ENCODE measurements around the gene MBNL2.

MBNL2 gene

GRCh38 chr13:97238432-97238831 lies 16.3 kb downstream of the MBNL2 start:
- DNase-seq, result no peak
- POLR2A ChIA-PET, result no interaction called here
- Histone ChIP-seq H3K9me3 (ENCODE audit: control extremely low read depth in 1 of 5, control insufficient read depth in 4 of 5, insufficient read depth in 2 of 5, low read depth in 1 of 5, low read length in 4 of 5) (no peaks in the 10 kb centered on the region), H3K4me1 (ENCODE audit: control extremely low read depth in 1 of 4, control insufficient read depth in 4 of 4, insufficient read depth in 4 of 4, low read length in 3 of 4) (peaks cover 0 to 13% (median 3%) of the 10 kb centered on the region in 4 experiments), H3K27me3 (replicated peaks in 2 of 5; ENCODE audit: control insufficient read depth in 4 of 5, insufficient read depth in 5 of 5, low read length in 4 of 5) (no peaks in the 10 kb centered on the region), H3K4me3 (ENCODE audit: control insufficient read depth in 1 of 7, extremely low read depth in 1 of 7, insufficient read depth in 4 of 7, low read depth in 2 of 7, low read length in 6 of 7) (no peak overlapping the region), H3K36me3 (ENCODE audit: control insufficient read depth in 4 of 4, insufficient read depth in 4 of 4, low read length in 3 of 4) (peaks cover 0 to 7% (median 3%) of the 10 kb centered on the region in 4 experiments), H3K27ac (ENCODE audit: insufficient read depth in 1 of 2, low read depth in 1 of 2, low read length in 2 of 2, poor library complexity in 1 of 2, severe bottlenecking in 2 of 2) (no peak overlapping the region)
- WGBS (ENCODE audit: insufficient coverage), result 97% methylated on average over 5 of the region's 5 CpGs
- CTCF ChIA-PET, result interaction anchor here (0.6 to 1.5 kb wide), 2 partner anchors 9 to 10 kb away, joined by 3 to 6 read pairs; no protein-coding TSS in a partner anchor

GRCh38 chr13:97238883-97239282 lies 16.8 kb downstream of the MBNL2 start:
- peaks cover 0 to 7% (median 3%) of the 10 kb centered on the region in 4 experiments for H3K36me3 ChIP-seq (ENCODE audit: control insufficient read depth in 4 of 4, insufficient read depth in 4 of 4, low read length in 3 of 4)
- H3K9me3 ChIP-seq (ENCODE audit: control extremely low read depth in 1 of 5, control insufficient read depth in 4 of 5, insufficient read depth in 2 of 5, low read depth in 1 of 5, low read length in 4 of 5), result no peaks in the 10 kb centered on the region
- H3K4me3 ChIP-seq (ENCODE audit: control insufficient read depth in 1 of 7, extremely low read depth in 1 of 7, insufficient read depth in 4 of 7, low read depth in 2 of 7, low read length in 6 of 7), result no peak overlapping the region
- no peak for DNase-seq
- WGBS (ENCODE audit: insufficient coverage), result 100% methylated on average over 4 of the region's 4 CpGs
- CTCF ChIA-PET, result interaction anchor here (0.7 to 2.2 kb wide), 5 partner anchors 8 to 128 kb away, joined by 3 to 9 read pairs (median 6); no protein-coding TSS in a partner anchor
- peaks cover 0 to 13% (median 3%) of the 10 kb centered on the region in 4 experiments for H3K4me1 ChIP-seq (ENCODE audit: control extremely low read depth in 1 of 4, control insufficient read depth in 4 of 4, insufficient read depth in 4 of 4, low read length in 3 of 4)
- H3K27ac ChIP-seq (ENCODE audit: insufficient read depth in 1 of 2, low read depth in 1 of 2, low read length in 2 of 2, poor library complexity in 1 of 2, severe bottlenecking in 2 of 2), result no peak overlapping the region
- POLR2A ChIA-PET, result no interaction called here
- H3K27me3 ChIP-seq (replicated peaks in 2 of 5; ENCODE audit: control insufficient read depth in 4 of 5, insufficient read depth in 5 of 5, low read length in 4 of 5), result no peaks in the 10 kb centered on the region

GRCh38 chr13:97239306-97239705 lies 17.2 kb downstream of the MBNL2 start:
- Histone ChIP-seq H3K36me3 (ENCODE audit: control insufficient read depth in 4 of 4, insufficient read depth in 4 of 4, low read length in 3 of 4) (peaks cover 0 to 7% (median 3%) of the 10 kb centered on the region in 4 experiments), H3K27ac (ENCODE audit: insufficient read depth in 1 of 2, low read depth in 1 of 2, low read length in 2 of 2, poor library complexity in 1 of 2, severe bottlenecking in 2 of 2) (no peak overlapping the region), H3K27me3 (replicated peaks in 2 of 5; ENCODE audit: control insufficient read depth in 4 of 5, insufficient read depth in 5 of 5, low read length in 4 of 5) (no peaks in the 10 kb centered on the region), H3K4me3 (ENCODE audit: control insufficient read depth in 1 of 7, extremely low read depth in 1 of 7, insufficient read depth in 4 of 7, low read depth in 2 of 7, low read length in 6 of 7) (no peak overlapping the region), H3K9me3 (ENCODE audit: control extremely low read depth in 1 of 5, control insufficient read depth in 4 of 5, insufficient read depth in 2 of 5, low read depth in 1 of 5, low read length in 4 of 5) (no peaks in the 10 kb centered on the region), H3K4me1 (ENCODE audit: control extremely low read depth in 1 of 4, control insufficient read depth in 4 of 4, insufficient read depth in 4 of 4, low read length in 3 of 4) (peaks cover 0 to 13% (median 3%) of the 10 kb centered on the region in 4 experiments)
- DNase-seq, result no peak
- ChIA-PET POLR2A (no interaction called here), CTCF (interaction anchor here (0.5 to 2.2 kb wide), 7 partner anchors 9 to 128 kb away, joined by 3 to 9 read pairs (median 3); partner anchors contain the start of gene MBNL2)
- WGBS (ENCODE audit: insufficient coverage), result no CpG with 5 or more reads among the region's 1 CpG

DNA sequence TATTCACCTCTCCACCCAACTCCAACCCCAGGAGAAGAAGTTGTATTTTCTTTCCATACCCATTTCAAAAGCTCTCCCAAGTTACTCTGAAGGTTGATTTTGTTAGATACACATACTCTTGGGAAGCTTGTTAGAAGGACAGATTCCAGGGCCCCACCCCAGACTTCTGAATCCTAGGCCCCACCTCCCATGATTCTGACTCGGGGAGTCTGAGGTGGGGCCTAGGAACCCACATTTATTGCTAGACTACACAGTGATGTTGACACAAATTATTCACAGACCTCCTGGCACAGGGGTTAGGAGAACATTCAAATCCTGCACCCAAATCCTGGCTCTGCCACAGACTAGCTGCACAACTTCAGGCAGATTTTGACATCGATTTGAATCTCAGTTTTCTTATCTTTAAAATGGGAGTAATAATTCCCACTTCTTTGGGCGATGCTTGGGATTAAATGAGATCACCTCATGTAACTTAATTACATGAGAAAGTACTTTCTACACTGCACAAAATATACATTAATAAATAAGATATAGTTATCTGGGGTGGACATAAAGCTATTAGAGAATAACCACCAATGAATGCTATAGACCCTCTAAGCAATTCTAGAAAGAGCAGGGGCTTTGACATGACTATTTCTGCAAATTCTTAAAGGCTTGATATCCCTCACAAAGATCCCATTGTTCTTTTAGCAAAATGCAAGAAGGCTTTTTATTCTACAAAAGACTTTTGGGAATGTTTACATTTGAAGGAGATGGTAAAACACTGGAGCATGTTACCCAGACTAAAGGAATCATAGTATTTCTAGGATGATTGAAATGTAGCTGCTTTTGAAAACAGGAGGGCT lies 18.0 kb downstream of the MBNL2 start:
- Histone ChIP-seq H3K9me3 (ENCODE audit: control extremely low read depth in 1 of 5, control insufficient read depth in 4 of 5, insufficient read depth in 2 of 5, low read depth in 1 of 5, low read length in 4 of 5) (no peaks in the 10 kb centered on the region), H3K27ac (ENCODE audit: insufficient read depth in 1 of 2, low read depth in 1 of 2, low read length in 2 of 2, poor library complexity in 1 of 2, severe bottlenecking in 2 of 2) (no peak overlapping the region), H3K4me3 (ENCODE audit: control insufficient read depth in 1 of 7, extremely low read depth in 1 of 7, insufficient read depth in 4 of 7, low read depth in 2 of 7, low read length in 6 of 7) (no peak overlapping the region), H3K4me1 (ENCODE audit: control extremely low read depth in 1 of 4, control insufficient read depth in 4 of 4, insufficient read depth in 4 of 4, low read length in 3 of 4) (peaks cover 0 to 13% (median 3%) of the 10 kb centered on the region in 4 experiments), H3K27me3 (replicated peaks in 2 of 5; ENCODE audit: control insufficient read depth in 4 of 5, insufficient read depth in 5 of 5, low read length in 4 of 5) (no peaks in the 10 kb centered on the region), H3K36me3 (ENCODE audit: control insufficient read depth in 4 of 4, insufficient read depth in 4 of 4, low read length in 3 of 4) (peaks cover 0 to 3% (median under 1%) of the 10 kb centered on the region in 4 experiments)
- ChIA-PET POLR2A (no interaction called here), CTCF (interaction anchor here (0.5 to 2.2 kb wide), 8 partner anchors 10 to 127 kb away, joined by 3 to 9 read pairs (median 3); partner anchors contain the start of gene MBNL2)
- WGBS (ENCODE audit: insufficient coverage), result 100% methylated on average over 1 of the region's 3 CpGs
- no peak for DNase-seq

GRCh38 chr13:97240788-97241734 lies 18.9 kb downstream of the MBNL2 start:
- WGBS (ENCODE audit: insufficient coverage), result 94% methylated on average over 7 of the region's 8 CpGs
- POLR2A ChIA-PET, result interaction anchor here (0.6 kb wide), 1 partner anchor 8 kb away, joined by 4 read pairs; no protein-coding TSS in a partner anchor

GRCh38 chr13:97241761-97242160 lies 19.6 kb downstream of the MBNL2 start:
- WGBS (ENCODE audit: insufficient coverage), result no CpG with 5 or more reads among the region's 5 CpGs
- peaks cover 0 to 13% (median 3%) of the 10 kb centered on the region in 4 experiments for H3K4me1 ChIP-seq (ENCODE audit: control extremely low read depth in 1 of 4, control insufficient read depth in 4 of 4, insufficient read depth in 4 of 4, low read length in 3 of 4)
- H3K27ac ChIP-seq (ENCODE audit: insufficient read depth in 1 of 2, low read depth in 1 of 2, low read length in 2 of 2, poor library complexity in 1 of 2, severe bottlenecking in 2 of 2), result no peak overlapping the region
- no peaks in the 10 kb centered on the region for H3K9me3 ChIP-seq (ENCODE audit: control extremely low read depth in 1 of 5, control insufficient read depth in 4 of 5, insufficient read depth in 2 of 5, low read depth in 1 of 5, low read length in 4 of 5)
- ChIA-PET POLR2A (interaction anchor here (0.6 kb wide), 1 partner anchor 9 kb away, joined by 4 read pairs; no protein-coding TSS in a partner anchor), CTCF (interaction anchor here (0.9 to 1.2 kb wide), 2 partner anchors 14 to 147 kb away, joined by 3 read pairs; no protein-coding TSS in a partner anchor)
- peaks cover 0 to 3% (median under 1%) of the 10 kb centered on the region in 4 experiments for H3K36me3 ChIP-seq (ENCODE audit: control insufficient read depth in 4 of 4, insufficient read depth in 4 of 4, low read length in 3 of 4)
- H3K27me3 ChIP-seq (replicated peaks in 2 of 5; ENCODE audit: control insufficient read depth in 4 of 5, insufficient read depth in 5 of 5, low read length in 4 of 5), result no peaks in the 10 kb centered on the region
- no peak overlapping the region for H3K4me3 ChIP-seq (ENCODE audit: control insufficient read depth in 1 of 7, extremely low read depth in 1 of 7, insufficient read depth in 4 of 7, low read depth in 2 of 7, low read length in 6 of 7)
- peak in 1 of 3 donors; percentile 19 for DNase-seq

More at GRCh38 chr13:97240788-97241734, 18.9 kb downstream of the MBNL2 start:
- Histone ChIP-seq H3K36me3 (ENCODE audit: control insufficient read depth in 4 of 4, insufficient read depth in 4 of 4, low read length in 3 of 4) (peaks cover 0 to 3% (median under 1%) of the 10 kb centered on the region in 4 experiments), H3K27me3 (replicated peaks in 2 of 5; ENCODE audit: control insufficient read depth in 4 of 5, insufficient read depth in 5 of 5, low read length in 4 of 5) (no peaks in the 10 kb centered on the region), H3K4me1 (ENCODE audit: control extremely low read depth in 1 of 4, control insufficient read depth in 4 of 4, insufficient read depth in 4 of 4, low read length in 3 of 4) (peaks cover 0 to 13% (median 3%) of the 10 kb centered on the region in 4 experiments), H3K27ac (ENCODE audit: insufficient read depth in 1 of 2, low read depth in 1 of 2, low read length in 2 of 2, poor library complexity in 1 of 2, severe bottlenecking in 2 of 2) (no peak overlapping the region), H3K9me3 (ENCODE audit: control extremely low read depth in 1 of 5, control insufficient read depth in 4 of 5, insufficient read depth in 2 of 5, low read depth in 1 of 5, low read length in 4 of 5) (no peaks in the 10 kb centered on the region), H3K4me3 (ENCODE audit: control insufficient read depth in 1 of 7, extremely low read depth in 1 of 7, insufficient read depth in 4 of 7, low read depth in 2 of 7, low read length in 6 of 7) (no peak overlapping the region)
- no peak for DNase-seq
- CTCF ChIA-PET, result interaction anchor here (0.9 to 2.2 kb wide), 6 partner anchors 9 to 148 kb away, joined by 3 to 9 read pairs (median 3); partner anchors contain the start of gene MBNL2
